Astrocyte of the spinal cord (primary cell): Measurements from ENCODE around the gene B3GALNT1.

Experiments
- DNase-seq: peaks from one replicate; pipeline ENCODE4 v3.0.0; 2011; ENCODE audit warnings: low read depth, low spot score
- H3K4me3 ChIP-seq: 2 replicates; pipeline ENCODE4 v1.5.1; 2011; ENCODE audit warnings: low read depth, mild to moderate bottlenecking, low read length, moderate library complexity
- in situ Hi-C: cut with HindIII; loops from 2 replicates; pipeline ENCODE4 v1.10.0; 2017; ENCODE audit warnings: low sequenced_read_pairs
- TF ChIP-seq, protein P1 (sequence below): IDR thresholded peaks from 2 replicates; pipeline ENCODE4 v1.5.1; 2012; ENCODE audit warnings: low read depth, mild to moderate bottlenecking, low read length, inconsistent platforms

Gene B3GALNT1, protein sequence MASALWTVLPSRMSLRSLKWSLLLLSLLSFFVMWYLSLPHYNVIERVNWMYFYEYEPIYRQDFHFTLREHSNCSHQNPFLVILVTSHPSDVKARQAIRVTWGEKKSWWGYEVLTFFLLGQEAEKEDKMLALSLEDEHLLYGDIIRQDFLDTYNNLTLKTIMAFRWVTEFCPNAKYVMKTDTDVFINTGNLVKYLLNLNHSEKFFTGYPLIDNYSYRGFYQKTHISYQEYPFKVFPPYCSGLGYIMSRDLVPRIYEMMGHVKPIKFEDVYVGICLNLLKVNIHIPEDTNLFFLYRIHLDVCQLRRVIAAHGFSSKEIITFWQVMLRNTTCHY

DNA sequence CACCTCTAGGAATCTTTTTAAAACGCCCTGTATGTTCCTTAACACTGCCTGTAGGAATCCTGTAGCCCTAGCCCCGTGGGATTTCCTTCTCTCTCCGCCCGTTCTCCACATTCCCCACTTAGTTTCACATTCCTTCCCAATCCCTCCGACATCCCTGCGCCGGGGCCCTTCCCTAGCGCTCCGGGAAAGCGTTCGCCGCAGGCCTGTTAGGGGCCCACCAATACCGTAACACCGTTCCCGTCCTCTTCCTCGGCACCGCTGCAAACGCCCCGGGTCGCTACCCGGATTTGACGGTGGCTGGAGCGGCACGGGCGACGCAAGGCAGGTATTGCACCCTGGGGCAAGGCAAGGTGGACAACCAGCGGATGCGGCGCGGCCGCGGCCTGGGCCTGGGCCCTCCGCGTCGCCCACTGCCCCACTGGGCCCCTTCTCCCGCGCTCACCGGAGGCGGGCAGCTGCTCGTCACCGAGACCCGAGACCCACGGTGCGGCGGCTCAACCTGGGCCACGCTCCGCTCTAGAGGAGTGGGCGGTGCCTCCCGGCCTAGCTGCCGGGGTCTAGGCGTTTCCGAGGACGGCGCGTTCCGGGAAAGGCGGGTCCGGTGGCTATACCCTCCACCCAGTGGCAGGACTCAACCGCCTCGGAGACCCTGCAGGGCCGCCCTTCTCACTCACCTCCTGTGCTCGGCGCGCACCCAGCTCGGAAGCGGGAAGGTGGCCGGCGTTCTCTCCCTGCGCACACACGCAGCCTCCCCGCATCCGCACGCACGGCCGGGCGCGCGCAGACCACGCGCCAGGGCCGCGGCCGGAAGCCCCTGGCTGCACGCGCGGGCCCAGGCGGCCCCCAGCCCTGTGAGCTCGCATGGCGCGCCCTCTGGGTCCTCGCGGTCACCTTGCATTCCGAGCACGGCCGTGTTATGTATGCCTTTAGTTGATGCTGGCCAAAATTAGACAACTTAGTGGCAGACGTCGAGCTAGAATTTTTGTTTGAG, at the start of gene B3GALNT1:
Gene B3GALNT1 (minus strand): TSS at position 789 of the 991 bp plus-strand sequence. CDS start 18,595 bp downstream, outside the sequence.
- in situ Hi-C loops: no loop called here
- H3K4me3 ChIP-seq: peak within 1 kb of the TSS; percentile 63
- TF ChIP-seq, protein P1, sequence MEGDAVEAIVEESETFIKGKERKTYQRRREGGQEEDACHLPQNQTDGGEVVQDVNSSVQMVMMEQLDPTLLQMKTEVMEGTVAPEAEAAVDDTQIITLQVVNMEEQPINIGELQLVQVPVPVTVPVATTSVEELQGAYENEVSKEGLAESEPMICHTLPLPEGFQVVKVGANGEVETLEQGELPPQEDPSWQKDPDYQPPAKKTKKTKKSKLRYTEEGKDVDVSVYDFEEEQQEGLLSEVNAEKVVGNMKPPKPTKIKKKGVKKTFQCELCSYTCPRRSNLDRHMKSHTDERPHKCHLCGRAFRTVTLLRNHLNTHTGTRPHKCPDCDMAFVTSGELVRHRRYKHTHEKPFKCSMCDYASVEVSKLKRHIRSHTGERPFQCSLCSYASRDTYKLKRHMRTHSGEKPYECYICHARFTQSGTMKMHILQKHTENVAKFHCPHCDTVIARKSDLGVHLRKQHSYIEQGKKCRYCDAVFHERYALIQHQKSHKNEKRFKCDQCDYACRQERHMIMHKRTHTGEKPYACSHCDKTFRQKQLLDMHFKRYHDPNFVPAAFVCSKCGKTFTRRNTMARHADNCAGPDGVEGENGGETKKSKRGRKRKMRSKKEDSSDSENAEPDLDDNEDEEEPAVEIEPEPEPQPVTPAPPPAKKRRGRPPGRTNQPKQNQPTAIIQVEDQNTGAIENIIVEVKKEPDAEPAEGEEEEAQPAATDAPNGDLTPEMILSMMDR: no peak
- DNase-seq: peak; percentile 62

DNA sequence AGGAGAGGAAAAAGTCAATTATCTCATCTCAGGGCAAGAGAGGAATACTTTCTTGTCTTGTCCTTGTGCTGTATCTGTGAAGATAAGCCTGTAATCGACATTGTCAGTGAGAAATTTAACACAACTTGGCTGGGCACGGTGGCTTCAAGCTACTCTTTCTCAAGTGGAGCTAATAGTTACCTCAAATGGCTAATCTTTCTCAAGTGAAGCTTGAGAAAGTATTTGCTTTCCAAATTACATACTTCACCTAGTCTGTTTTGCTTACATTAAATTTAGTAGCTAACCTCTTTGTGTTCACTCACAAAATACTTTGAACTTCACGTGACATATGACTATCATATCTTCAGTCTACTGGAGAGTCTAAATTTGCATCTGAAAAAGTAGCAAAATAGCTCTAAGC, 48.3 kb upstream of the B3GALNT1 start:
- H3K4me3 ChIP-seq: no peak overlapping the region
- in situ Hi-C loops: no loop called here
- TF ChIP-seq, protein P1: no peak
- DNase-seq: no peak

DNA sequence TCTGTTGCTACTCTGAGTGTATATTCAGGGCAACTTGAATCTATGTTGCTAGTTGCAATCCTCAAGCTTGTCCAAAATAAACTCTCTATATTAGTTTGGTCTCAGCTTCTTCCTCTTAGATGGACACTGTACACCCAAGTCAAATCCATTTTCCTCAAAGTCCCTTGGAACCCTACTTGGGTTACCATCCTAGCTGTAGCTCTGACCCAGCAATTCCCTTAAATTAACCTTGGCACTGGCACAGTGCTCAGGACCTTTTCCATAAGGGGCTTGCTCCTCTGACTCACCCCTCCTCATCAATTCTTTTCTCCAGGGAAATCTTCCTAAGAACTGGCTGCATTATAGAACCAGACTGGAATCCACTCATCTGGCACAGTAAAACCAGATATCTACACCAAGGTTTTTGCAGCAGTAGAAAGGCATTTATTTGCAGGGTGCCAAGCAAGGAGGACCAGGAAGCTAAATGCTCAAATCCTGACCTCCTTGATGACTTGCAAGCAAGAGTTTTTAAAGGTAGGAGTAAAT, 44.9 kb upstream of the B3GALNT1 start:
- no peak overlapping the region for H3K4me3 ChIP-seq
- DNase-seq: peak; percentile 16
- in situ Hi-C loops: no loop called here
- TF ChIP-seq, protein P1: no peak

DNA sequence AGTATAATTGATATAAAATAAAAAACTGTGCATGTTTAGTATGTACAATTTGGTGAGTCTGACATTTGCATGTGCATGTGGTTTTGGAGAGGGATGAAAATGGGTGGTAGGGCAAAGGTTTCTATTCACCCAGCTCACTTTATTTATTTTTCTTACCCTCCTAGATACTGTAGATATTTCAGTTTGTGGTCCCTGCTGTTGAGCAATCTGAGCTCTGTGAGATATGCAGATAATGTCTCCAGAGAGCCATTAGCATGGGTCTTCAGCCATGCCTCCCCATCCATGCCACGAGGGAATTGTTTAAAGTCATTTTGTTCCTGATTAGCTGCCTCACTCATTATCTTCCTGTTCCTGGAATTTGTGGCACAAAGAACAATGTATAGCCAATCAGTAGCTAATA, 44.4 kb upstream of the B3GALNT1 start:
- TF ChIP-seq, protein P1: no peak
- in situ Hi-C loops: no loop called here
- no peak overlapping the region for H3K4me3 ChIP-seq
- DNase-seq: peak; percentile 68

DNA sequence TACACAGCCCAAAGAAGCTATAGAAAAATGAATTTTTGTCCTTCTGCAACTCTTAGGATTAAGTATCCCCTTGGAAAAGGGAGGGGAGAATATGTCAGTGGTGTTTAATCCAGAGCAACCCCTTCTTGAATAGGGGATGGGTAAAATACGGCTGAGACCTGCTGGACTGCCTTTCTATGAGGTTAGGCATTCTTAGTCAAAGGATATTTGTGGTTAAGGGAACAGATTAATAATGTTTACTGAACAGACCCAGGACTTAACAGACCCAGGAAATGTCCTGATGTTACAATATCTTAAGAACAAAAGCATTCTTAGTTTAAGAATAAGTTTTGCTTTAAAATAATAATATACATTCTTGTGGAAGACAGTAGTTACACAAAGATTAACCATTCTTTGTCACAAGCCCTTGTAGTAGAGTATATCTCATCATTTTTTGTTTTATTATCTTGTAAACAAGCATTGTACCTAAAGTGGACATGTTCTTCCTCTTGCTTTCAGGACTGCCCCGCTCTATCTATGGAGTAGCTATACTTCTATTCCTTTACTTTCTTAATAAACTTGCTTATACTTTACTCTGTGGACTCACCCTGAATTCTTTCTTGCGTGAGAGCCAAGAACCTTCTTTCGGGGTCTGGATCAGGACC, 43.8 kb upstream of the B3GALNT1 start:
- peak; percentile 63 for DNase-seq
- TF ChIP-seq, protein P1: no peak
- no peak overlapping the region for H3K4me3 ChIP-seq
- in situ Hi-C loops: no loop called here

DNA sequence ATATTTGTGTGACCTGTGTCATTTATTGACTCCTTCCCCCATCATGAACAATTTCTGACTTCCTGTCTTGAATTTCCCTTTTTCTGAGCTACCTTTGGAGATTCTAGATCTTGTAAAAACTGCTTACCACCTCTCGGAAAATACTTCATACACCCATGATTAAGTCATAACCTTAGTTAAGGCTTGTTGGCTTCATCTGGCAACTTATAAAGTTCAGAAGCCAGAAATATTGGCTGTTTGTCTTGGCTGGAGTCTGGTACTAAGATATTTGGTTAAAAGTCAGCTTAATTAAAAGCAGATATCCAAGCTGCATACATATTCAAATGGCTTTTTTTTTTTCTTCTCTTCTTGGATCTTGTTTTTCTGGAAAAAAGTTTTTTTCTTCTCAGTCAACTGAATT, 37.3 kb upstream of the B3GALNT1 start:
- TF ChIP-seq, protein P1: no peak
- peak; percentile 58 for DNase-seq
- in situ Hi-C loops: no loop called here
- no peak overlapping the region for H3K4me3 ChIP-seq
